HG02798 (cell line): ENCODE data around the gene UBASH3A.
"Not testable (repeated sequence)": the region's sequence is repeated elsewhere in the genome, so short reads cannot be mapped to it uniquely, and the experiment has no call there.

ENCODE experiments used
- ATAC-seq: cut with Tn5 transposase; IDR thresholded peaks from one replicate; pipeline ENCODE4 v1.9.1; 2021; ENCODE audit warnings: mild to moderate bottlenecking; ENCODE audit not compliant: unreplicated experiment, poor library complexity

UBASH3A gene

GRCh38 chr21:42461881-42462877 lies 58.5 kb downstream of the UBASH3A start:
- no peak for ATAC-seq

- no peak for ATAC-seq
Measured at GRCh38 chr21:42463861-42464515, 60.3 kb downstream of the UBASH3A start.

GRCh38 chr21:42465008-42465802 lies 61.5 kb downstream of the UBASH3A start:
- peak; percentile 28 for ATAC-seq

- ATAC-seq: peak; percentile 22
Measured at GRCh38 chr21:42465803-42466127, 62.1 kb downstream of the UBASH3A start.

GRCh38 chr21:42466700-42467099 lies 63.0 kb downstream of the UBASH3A start:
- ATAC-seq: no peak

GRCh38 chr21:42467140-42467983 lies 63.7 kb downstream of the UBASH3A start:
- ATAC-seq: peak; percentile 28

- no peak for ATAC-seq
Measured at GRCh38 chr21:42468491-42469131, 64.9 kb downstream of the UBASH3A start.

- peak; percentile 49 for ATAC-seq
Measured at GRCh38 chr21:42469272-42469671, 65.6 kb downstream of the UBASH3A start.

GRCh38 chr21:42469726-42470125 lies 66.0 kb downstream of the UBASH3A start:
- not testable (repeated sequence) for ATAC-seq

- no peak for ATAC-seq
Measured at GRCh38 chr21:42471206-42471605, 67.5 kb downstream of the UBASH3A start.

GRCh38 chr21:42471716-42472330 lies 68.1 kb downstream of the UBASH3A start:
- no peak for ATAC-seq

- ATAC-seq: no peak
Measured at GRCh38 chr21:42472521-42472920, 68.8 kb downstream of the UBASH3A start.

GRCh38 chr21:42473498-42474042 lies 69.9 kb downstream of the UBASH3A start:
- ATAC-seq: no peak

GRCh38 chr21:42474043-42474831 lies 70.5 kb downstream of the UBASH3A start:
- peak; percentile 66 for ATAC-seq

GRCh38 chr21:42475036-42475435 lies 71.3 kb downstream of the UBASH3A start:
- no peak for ATAC-seq

GRCh38 chr21:42475526-42476387 lies 72.1 kb downstream of the UBASH3A start:
- no peak for ATAC-seq
